Measurements from ENCODE around the gene KSR2. TPM values are rescaled to one million over a fixed set of nuclear protein-coding genes. Genes with fewer than 3 reads are reported as not detected.

KSR2 gene
- total and polyA plus RNA-seq, 2 of the 13 experiments (the other 11 are each of a cell fraction or from before 2014, with no cell fraction given), result 0.02 TPM; not detected in 1

DNA sequence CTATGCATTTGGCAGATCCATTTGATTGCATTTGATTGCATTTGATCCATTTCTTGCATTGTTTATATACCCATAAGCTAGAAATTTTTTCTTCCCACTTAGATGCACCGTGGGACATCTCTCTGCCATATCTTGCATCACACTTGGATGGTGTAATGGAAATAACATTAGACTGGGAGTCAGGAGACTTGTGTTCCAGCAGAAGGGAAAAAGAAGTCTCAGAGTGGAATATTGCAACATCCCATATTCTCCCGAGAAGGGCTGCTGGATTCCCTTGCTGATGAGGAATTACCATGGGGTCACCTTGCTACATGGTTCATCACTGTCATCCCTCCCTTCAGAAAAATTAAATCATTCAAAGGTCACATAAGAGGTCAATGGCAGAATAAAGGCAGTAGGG is 78.1 kb downstream of the KSR2 start:
- intact Hi-C loops (cut with micrococcal nuclease; ENCODE audit: unreplicated experiment), result no loop called here
- no peak overlapping the region for H2AFZ ChIP-seq (ENCODE audit: low read length)
- in situ Hi-C loops (cut with HindIII; ENCODE audit: extremely low pct_ligation_motif_present, low pct_unique_long_range_greater_than_20kb), result no loop called here
- ATAC-seq (no peak), DNase-seq (ENCODE audit: low spot score) (no peak), FAIRE-seq (no peak)
- no peaks in the 10 kb centered on the region for H3K79me2 ChIP-seq (ENCODE audit: insufficient read depth, low read length)
- CTCF ChIA-PET (ENCODE audit: low intra/inter-chr PET ratio, low total read pairs), result no interaction called here
- H3K4me3 ChIP-seq (replicated peaks in 1 of 3; ENCODE audit: insufficient read depth in 1 of 3, low read depth in 2 of 3, low read length in 3 of 3), result no peak overlapping the region
- H3K9ac ChIP-seq (ENCODE audit: insufficient read depth, low read depth, low read length), result no peak overlapping the region
- H3K9me3 ChIP-seq (ENCODE audit: low read length), result no peaks in the 10 kb centered on the region
- no peaks in the 10 kb centered on the region for H3K27me3 ChIP-seq (ENCODE audit: control insufficient read depth in 1 of 2, insufficient read depth in 2 of 2, low read length in 2 of 2)
- WGBS (ENCODE audit: low lambda C conversion rate), result 3% methylated on average over 2 of the region's 2 CpGs
- POLR2A ChIA-PET, result no interaction called here
- no TSS peak for BruUV-seq (replicated peaks)
- no peaks in the 10 kb centered on the region for H3K4me1 ChIP-seq (ENCODE audit: insufficient read depth, low read length)
- H3K36me3 ChIP-seq (replicated peaks in 1 of 2; ENCODE audit: control insufficient read depth in 1 of 2, insufficient read depth in 2 of 2, low read length in 2 of 2), result no peaks in the 10 kb centered on the region
- H3K4me2 ChIP-seq (ENCODE audit: low read depth, low read length), result no peak overlapping the region
- no peaks in the 10 kb centered on the region for H4K20me1 ChIP-seq (ENCODE audit: insufficient read depth, low read length)
- H3K27ac ChIP-seq (ENCODE audit: extremely low read length, insufficient read depth, low read length), result no peak overlapping the region
- TF ChIP-seq FOXK2 (IDR thresholded peaks at IDR 0.05) (no peak), MED13 (CRISPR knock-in tag; IDR thresholded peaks at IDR 0.05) (no peak), REL (CRISPR knock-in tag; conservative IDR thresholded peaks at IDR 0.05) (no peak)
- TF ChIP-seq, protein P1, sequence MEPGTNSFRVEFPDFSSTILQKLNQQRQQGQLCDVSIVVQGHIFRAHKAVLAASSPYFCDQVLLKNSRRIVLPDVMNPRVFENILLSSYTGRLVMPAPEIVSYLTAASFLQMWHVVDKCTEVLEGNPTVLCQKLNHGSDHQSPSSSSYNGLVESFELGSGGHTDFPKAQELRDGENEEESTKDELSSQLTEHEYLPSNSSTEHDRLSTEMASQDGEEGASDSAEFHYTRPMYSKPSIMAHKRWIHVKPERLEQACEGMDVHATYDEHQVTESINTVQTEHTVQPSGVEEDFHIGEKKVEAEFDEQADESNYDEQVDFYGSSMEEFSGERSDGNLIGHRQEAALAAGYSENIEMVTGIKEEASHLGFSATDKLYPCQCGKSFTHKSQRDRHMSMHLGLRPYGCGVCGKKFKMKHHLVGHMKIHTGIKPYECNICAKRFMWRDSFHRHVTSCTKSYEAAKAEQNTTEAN (CRISPR knock-in tag; conservative IDR thresholded peaks at IDR 0.05), result no peak
- TF ChIP-seq, protein P2, sequence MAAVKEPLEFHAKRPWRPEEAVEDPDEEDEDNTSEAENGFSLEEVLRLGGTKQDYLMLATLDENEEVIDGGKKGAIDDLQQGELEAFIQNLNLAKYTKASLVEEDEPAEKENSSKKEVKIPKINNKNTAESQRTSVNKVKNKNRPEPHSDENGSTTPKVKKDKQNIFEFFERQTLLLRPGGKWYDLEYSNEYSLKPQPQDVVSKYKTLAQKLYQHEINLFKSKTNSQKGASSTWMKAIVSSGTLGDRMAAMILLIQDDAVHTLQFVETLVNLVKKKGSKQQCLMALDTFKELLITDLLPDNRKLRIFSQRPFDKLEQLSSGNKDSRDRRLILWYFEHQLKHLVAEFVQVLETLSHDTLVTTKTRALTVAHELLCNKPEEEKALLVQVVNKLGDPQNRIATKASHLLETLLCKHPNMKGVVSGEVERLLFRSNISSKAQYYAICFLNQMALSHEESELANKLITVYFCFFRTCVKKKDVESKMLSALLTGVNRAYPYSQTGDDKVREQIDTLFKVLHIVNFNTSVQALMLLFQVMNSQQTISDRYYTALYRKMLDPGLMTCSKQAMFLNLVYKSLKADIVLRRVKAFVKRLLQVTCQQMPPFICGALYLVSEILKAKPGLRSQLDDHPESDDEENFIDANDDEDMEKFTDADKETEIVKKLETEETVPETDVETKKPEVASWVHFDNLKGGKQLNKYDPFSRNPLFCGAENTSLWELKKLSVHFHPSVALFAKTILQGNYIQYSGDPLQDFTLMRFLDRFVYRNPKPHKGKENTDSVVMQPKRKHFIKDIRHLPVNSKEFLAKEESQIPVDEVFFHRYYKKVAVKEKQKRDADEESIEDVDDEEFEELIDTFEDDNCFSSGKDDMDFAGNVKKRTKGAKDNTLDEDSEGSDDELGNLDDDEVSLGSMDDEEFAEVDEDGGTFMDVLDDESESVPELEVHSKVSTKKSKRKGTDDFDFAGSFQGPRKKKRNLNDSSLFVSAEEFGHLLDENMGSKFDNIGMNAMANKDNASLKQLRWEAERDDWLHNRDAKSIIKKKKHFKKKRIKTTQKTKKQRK (IDR thresholded peaks at IDR 0.05; ENCODE audit: low read length), result no peak
- TF ChIP-seq, protein P3, sequence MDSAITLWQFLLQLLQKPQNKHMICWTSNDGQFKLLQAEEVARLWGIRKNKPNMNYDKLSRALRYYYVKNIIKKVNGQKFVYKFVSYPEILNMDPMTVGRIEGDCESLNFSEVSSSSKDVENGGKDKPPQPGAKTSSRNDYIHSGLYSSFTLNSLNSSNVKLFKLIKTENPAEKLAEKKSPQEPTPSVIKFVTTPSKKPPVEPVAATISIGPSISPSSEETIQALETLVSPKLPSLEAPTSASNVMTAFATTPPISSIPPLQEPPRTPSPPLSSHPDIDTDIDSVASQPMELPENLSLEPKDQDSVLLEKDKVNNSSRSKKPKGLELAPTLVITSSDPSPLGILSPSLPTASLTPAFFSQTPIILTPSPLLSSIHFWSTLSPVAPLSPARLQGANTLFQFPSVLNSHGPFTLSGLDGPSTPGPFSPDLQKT (CRISPR knock-in tag; IDR thresholded peaks at IDR 0.05; ENCODE audit: borderline replicate concordance), result no peak
- TF ChIP-seq, protein P4, sequence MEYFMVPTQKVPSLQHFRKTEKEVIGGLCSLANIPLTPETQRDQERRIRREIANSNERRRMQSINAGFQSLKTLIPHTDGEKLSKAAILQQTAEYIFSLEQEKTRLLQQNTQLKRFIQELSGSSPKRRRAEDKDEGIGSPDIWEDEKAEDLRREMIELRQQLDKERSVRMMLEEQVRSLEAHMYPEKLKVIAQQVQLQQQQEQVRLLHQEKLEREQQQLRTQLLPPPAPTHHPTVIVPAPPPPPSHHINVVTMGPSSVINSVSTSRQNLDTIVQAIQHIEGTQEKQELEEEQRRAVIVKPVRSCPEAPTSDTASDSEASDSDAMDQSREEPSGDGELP (IDR thresholded peaks at IDR 0.05; ENCODE audit: borderline replicate concordance, low read depth), result no peak
- TF ChIP-seq, protein P5, sequence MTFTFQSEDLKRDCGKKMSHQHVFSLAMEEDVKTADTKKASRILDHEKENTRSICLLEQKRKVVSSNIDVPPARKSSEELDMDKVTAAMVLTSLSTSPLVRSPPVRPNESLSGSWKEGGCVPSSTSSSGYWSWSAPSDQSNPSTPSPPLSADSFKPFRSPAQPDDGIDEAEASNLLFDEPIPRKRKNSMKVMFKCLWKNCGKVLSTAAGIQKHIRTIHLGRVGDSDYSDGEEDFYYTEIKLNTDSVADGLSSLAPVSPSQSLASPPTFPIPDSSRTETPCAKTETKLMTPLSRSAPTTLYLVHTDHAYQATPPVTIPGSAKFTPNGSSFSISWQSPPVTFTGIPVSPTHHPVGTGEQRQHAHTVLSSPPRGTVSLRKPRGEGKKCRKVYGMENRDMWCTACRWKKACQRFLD (CRISPR knock-in tag; IDR thresholded peaks at IDR 0.05; ENCODE audit: borderline replicate concordance), result no peak

Measured in HepG2 (cell line).